ENCODE data around the gene ERMAP.

ERMAP gene

GRCh38 chr1:42880384-42880783 lies 63.5 kb downstream of the ERMAP start:
- no peak for DNase-seq

DNA sequence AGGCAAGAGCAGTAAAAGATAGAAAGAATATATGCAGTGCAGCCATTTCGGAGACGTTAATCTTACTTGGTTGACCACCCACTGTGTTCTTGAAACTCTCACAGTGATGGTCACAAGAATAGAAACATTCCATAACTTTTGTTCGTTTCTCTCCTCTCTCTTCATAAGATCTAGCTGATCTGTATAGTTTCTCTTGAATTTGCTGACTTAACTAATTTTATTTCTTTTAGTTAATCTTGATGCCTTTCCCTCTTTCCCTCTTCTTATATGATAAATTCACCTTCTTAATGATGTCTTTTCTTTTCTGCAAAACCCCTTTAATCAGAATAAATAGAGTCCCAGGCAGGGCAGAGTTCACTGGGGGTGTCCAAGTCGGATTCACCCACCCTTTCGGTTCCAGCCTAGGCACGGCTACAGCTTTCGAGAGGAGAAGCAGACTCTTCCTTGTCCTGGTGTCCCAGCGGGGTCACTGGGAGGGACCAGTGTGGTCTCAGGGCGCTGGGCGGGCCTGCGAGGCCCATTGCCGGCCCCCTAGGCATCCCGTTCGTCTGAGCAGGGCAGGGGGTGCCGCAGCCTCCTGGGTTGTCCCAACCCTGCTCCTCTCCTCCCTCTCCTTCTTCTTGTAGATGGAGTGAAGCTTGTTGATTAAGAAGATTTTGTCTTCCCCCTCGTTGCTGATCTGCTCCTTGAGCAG lies 69.3 kb downstream of the ERMAP start:
- DNase-seq, result no peak

DNA sequence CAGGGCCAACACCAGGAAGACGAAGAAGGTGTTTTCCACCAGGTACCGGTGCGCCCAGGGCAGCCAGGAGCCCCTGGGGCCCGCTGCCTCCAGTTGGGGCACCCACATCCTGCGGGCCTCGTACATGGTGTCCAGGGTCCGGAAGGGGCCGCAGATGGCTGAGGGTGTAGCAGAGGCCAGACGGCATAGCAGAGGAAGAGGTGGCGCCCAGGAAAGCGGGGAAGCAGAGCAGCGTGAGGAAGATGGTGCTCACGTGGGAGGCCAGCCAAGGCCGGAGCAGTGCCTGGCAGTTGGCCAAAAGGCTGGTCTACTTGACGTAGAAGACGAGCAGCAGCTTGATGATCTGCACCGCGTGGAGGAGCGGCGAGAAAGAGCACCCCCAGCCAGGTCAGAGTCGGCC lies 69.9 kb downstream of the ERMAP start:
- DNase-seq, result no peak

DNA sequence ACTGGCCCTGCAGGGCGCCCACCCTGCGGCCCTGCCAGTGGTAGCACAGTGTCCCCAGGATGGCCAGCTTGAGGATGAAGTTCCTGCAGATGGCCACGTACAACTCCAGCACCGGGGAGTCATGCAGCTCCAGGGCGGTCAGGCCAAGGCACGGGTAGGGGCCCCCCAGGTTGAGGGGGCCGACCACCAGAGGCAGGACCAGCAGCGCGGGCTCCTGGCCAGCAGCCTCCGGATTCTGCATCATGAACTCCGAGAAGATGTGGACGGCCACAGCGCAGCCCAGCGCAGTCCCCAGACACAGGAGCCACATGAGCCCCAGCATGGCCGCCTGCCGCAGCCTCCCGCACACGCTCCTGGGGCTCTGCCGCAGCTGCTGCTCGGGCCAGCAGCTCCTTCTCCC lies 70.4 kb downstream of the ERMAP start:
- no peak for DNase-seq

DNA sequence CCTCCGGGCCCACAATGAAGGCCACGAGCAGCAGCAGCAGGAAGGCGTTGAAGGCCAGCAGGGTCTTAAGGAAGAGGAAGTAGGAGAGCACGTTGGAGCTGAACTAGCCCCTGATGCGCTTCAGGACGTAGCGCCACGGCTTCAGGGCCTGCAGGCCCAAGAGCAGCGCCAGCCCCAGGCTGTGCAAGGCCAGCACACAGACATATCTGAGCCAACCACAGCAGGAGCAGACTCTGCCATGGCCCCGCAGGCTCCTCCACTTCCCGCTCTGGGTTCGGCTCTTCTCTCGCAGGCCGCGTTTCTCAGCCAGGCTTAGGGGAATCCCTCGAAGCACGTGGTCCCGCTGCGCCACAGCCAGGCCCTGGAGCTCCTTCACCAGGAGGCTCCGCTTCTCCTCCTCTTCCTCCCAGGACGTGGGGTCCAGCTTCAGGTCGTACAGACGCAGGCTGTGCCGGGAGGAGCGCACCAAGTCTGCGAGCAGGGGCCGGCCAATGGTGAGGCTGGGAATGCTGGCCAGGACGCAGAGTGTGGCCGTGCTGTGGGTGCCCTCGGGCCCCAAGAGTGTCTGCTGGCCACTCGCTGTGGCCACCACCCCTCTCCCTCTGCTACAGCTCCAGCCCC lies 71.2 kb downstream of the ERMAP start:
- DNase-seq, result no peak

DNA sequence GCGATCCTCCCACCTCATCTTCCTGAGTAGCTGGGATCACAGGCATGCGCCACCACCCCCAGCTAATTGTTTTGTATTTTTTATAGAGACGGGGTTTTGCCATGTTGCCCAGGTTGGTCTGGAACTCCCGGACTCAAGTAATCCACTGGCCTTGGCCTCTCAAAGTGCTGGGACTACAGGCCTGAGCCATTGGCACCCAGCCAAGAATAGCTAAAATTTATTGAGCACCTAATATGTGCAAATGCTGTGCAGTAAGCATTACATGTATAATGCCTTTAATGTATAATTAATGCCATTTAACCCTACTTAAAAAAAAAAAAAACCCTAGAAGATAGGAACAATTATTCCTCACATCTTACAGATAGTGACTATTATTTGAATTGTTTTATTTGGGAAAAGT lies 72.3 kb downstream of the ERMAP start:
- DNase-seq, result no peak

- no peak for DNase-seq
Measured at GRCh38 chr1:42891465-42892138, 74.7 kb downstream of the ERMAP start.
